ENCODE results near the gene ZNF658. TPM values are rescaled to one million over a fixed set of nuclear protein-coding genes. Genes with fewer than 3 reads are reported as not detected.
"Not testable (repeated sequence)": the region's sequence is repeated elsewhere in the genome, so short reads cannot be mapped to it uniquely, and the experiment has no call there.

ZNF658 gene
- total RNA-seq = 9.3 TPM

DNA sequence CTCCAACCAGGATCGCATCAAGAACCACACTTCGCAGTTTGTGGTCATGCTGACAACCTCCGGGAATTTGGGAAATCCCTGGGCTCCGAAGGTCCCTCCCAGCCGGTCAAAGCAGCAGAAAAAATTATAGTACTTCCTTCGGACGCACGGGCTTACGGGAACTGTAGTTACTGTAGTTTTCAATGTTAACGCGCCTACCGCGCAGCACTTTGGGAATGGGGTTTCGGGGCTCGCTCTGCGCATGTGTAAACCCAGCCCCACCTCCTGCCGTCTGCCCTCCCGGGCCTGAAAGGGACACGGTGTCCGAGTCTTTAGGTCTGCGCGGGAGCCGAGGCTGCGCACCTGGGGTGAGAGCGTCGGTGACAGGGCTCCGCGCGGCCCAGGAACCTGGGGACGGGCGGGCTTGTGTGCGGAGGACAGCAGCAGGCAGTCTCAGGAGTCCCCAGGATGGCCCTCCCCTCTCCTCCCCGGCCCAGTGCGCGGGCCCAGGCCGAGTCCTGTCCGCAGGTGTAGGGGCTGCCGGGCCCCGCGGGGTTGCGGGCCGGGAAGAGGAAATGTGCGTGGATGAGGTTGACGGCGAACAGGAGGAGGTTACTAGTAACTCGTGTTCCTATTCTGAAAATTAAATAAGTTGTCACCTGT lies at the start of gene ZNF658:
TSS of gene ZNF658 (plus strand) at position 236 of the 642 bp plus-strand sequence. CDS start 2,837 bp downstream, outside the sequence.
- DNase-seq (ENCODE audit: low spot score) = peak; percentile 87
- ATAC-seq = peak; percentile 100
- intact Hi-C loops (cut with DNase I) = not testable (repeated sequence)

GRCh38 chr9:66861732-66862131 lies 38.8 kb upstream of the ZNF658 start:
- intact Hi-C loops (cut with DNase I); DNase-seq (ENCODE audit: low spot score); ATAC-seq: not testable (repeated sequence)

DNA sequence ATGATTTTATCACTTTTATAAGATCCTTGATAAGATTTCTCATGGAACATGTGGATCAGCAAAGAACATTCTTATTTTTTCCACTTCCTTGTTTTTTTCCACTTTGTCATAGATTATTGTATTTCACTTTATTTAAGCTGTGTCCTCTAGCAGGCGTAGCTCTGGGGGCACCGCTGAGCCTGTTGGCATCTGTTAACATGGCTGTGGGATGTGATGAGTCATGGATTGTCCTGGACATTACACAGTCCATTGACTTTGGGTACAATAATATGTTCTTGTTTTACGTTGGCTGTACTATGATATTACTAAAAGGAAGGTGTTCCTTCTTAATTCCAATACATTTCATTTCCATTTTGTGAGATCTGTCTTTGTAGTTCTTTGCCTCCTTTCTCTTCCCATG lies 31.9 kb upstream of the ZNF658 start:
- ATAC-seq; DNase-seq (ENCODE audit: low spot score); intact Hi-C loops (cut with DNase I): not testable (repeated sequence)

- intact Hi-C loops (cut with DNase I); ATAC-seq; DNase-seq (ENCODE audit: low spot score): not testable (repeated sequence)
These were observed 19.9 kb upstream of the ZNF658 start for GRCh38 chr9:66880605-66881004.

GRCh38 chr9:66881847-66882246 lies 18.7 kb upstream of the ZNF658 start:
- DNase-seq (ENCODE audit: low spot score); intact Hi-C loops (cut with DNase I); ATAC-seq: not testable (repeated sequence)

DNA sequence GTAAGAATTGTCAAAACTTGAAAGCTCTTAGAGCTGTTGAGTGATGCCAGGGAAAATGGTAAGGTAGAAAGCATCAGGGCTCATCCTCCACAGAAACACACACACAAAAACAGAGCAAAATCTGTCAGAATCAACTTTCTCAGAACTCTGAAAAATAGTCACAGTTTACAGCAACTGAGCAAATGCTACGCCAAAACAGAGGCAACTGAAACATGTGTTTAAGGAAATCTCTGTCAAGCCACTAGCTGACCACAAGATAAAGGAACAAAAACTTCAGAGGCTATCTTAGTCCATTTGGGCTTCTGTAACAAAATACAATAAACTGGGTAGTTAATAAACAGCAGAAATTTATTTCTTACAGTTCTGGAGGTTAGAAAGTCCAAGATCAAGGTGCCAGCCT lies 10.2 kb upstream of the ZNF658 start:
- intact Hi-C loops (cut with DNase I) = not testable (repeated sequence)

DNA sequence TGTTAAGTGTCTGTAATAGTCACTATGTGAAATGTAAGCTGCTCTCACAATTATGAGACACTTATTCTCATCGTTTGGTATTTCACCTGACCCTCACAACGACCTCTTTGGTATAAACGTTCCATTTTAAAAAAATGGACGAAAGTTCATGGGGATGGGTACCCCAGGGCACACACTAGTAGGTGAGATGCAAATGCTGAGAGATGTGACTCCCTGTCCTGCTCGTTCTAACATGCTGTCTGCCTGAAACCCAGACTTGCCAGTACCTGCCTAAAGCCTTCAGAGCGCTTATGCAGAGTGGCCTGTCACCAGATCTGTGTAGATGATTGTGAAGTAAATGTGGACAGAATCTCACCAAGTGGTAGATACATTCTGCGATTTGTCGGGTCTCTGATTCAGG lies 616 bp downstream of the ZNF658 start:
- DNase-seq (ENCODE audit: low spot score); intact Hi-C loops (cut with DNase I); ATAC-seq: not testable (repeated sequence)

More for the DNA sequence above, 10.2 kb upstream of the ZNF658 start:
- not testable (repeated sequence) for ATAC-seq; DNase-seq (ENCODE audit: low spot score)

DNA sequence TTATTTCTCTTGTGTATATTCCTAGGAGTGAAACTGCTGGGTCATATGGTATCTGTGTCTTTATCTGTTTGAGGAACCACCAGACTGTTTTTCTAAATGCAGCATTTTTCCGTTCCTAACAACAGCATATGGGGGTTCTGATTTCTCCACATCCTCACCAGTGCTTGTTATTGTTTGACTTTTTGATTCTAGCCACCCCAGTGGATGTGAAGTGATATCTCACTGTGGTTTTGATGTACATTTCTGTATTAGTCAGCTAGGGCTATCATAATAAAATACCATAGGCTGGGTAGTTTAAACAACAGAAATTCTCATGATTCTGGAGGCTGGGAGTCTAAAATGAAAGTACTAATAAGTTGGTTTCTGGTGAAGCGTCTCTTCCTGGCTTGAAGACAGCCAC lies 9.0 kb downstream of the ZNF658 start:
- ATAC-seq; intact Hi-C loops (cut with DNase I); DNase-seq (ENCODE audit: low spot score): not testable (repeated sequence)

DNA sequence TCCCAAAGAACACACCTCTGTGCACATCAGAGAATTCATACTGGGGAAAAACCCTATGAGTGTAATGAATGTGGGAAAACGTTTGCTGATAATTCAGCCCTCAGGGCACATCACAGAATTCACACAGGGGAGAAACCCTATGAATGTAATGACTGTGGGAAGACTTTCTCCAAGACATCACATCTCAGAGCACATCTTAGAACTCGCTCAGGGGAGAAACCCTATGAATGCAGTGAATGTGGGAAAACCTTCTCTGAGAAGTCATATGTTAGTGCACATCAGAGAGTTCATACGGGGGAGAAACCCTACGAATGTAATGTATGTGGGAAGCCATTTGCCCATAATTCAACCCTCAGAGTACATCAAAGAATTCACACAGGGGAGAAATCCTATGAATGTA lies 19.5 kb downstream of the ZNF658 start:
- ATAC-seq; DNase-seq (ENCODE audit: low spot score); intact Hi-C loops (cut with DNase I): not testable (repeated sequence)

DNA sequence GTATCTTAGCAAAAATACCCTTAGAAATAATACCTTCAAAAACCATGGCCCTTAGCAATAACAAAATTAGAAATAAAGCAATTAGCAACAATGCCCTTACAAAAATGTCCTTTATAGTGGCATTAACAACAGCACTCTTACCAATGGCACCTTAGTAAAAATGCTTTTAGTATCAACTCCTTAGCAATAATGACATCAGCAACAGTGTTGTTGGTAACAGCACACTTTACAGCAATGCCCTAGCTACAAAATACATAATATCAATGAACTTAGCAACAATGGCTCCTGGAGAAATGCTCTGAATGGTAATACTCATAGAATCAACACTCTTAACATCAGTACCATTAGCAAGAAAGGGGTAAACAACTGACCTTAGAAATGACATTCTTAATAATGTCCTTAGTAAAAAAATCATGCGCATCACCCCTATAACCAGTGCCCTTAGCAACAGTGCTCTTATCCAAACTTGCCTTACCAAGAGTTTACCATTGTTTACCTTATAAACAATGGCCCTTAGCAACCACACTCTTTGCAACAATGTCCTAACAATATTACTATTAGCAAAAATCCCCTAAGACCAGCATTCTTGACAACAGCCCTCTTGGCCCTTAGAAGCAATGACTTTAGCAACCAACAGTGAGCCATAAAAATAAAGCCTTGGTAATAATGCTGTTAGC lies 35.8 kb downstream of the ZNF658 start:
- not testable (repeated sequence) for ATAC-seq

DNA sequence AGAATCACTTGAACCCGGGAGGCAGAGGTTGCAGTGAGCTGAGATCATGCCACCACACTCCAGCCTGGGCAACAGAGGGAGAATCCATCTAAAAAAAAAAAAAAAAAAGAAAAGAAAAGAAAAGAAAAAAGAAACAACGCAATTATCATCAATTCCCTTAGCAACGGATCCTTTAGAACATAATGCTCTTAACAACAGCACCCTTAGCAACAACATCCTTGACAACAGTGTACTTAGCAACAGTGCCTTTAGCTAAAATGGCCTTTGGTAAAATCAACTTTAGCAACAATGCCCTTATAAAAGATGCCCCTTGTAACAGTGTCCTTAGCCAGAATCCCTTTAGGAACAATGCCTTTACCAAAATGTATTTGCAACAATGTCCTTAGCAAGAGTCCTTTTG lies 37.1 kb downstream of the ZNF658 start:
- DNase-seq (ENCODE audit: low spot score); ATAC-seq; intact Hi-C loops (cut with DNase I): not testable (repeated sequence)

More for the DNA sequence above, 35.8 kb downstream of the ZNF658 start:
- DNase-seq (ENCODE audit: low spot score); intact Hi-C loops (cut with DNase I): not testable (repeated sequence)

DNA sequence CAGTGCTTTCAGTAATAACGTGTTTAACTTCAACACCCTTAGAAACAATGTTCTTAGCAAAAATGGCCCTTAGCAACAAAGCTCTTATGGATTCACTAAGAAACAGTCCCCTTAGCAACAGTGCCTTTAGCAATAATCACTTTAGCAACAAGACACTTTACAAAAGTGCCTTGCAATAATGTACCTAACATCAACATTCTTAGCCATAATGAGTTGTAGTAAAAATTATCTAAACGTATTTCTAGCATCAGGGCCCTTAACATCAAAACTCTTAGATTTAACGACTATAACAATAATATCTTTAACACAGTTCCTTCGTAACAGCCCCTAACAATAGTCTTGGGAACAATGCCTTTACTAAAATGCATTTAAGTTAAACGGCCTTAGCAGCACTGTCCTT lies 37.8 kb downstream of the ZNF658 start:
- DNase-seq (ENCODE audit: low spot score); intact Hi-C loops (cut with DNase I); ATAC-seq: not testable (repeated sequence)

DNA sequence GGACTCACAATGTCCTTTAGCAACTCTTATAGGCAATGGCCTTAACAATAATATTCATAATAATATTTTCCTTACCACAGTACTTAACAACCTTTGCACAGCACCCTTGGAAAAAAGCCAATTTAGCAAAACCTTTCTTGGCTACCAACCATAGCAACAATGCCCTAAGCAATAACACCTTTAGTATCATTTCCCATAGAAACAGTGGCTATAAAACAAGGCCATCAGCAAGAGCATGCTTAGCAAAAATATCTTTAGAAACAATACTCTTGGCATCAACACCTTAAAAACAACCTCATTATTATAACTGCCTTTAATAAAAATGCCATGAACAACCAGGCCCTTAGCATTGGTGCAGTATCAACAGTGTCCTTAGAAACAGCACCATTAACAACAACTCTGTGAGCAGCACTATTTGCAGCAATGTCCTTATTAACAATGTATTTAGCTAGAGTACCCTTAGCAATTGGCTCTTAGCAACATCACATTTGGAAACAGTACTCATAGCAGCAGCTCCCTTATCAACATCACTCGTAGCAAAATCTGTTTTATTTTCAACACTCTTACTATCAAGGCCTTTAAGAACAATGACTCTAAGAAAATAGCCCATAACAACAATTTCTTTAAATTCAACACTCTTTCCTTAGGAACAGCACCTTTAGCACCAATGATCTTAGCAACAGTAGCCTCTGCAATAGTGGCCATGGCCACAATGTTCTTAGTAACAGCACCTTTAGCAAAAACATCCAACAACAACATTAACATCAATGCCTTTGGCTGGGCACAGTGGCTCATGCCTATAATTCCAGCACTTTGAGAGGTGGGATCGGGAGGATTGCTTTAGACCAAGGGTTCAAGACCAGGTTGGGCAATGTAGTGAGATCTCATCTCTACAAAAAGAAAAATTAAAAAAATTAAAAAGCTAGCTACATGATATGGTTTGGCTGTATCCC lies 39.6 kb downstream of the ZNF658 start:
- ATAC-seq; intact Hi-C loops (cut with DNase I); DNase-seq (ENCODE audit: low spot score): not testable (repeated sequence)

- DNase-seq (ENCODE audit: low spot score); ATAC-seq; intact Hi-C loops (cut with DNase I): not testable (repeated sequence)
These were observed 42.1 kb downstream of the ZNF658 start for GRCh38 chr9:66942400-66943155.

GRCh38 chr9:66952576-66952975 lies 52.1 kb downstream of the ZNF658 start:
- DNase-seq (ENCODE audit: low spot score); ATAC-seq; intact Hi-C loops (cut with DNase I): not testable (repeated sequence)

Data from sciatic nerve (tissue), 2 donors.